Dedifferentiated amniotic fluid mesenchymal stem cell (primary cell): ENCODE measurements around the gene KNCN.

Experiments used
- DNase-seq: peaks from one replicate; pipeline ENCODE4 v3.0.0-alpha.2; 2016; ENCODE audit errors: extremely low spot score

Gene KNCN

GRCh38 chr1:46569116-46569515 is 17.7 kb upstream of the KNCN start:
- DNase-seq: no peak

GRCh38 chr1:46568461-46568891 is 17.0 kb upstream of the KNCN start:
- DNase-seq: no peak

- DNase-seq: no peak
Measured at GRCh38 chr1:46563341-46563740, 11.9 kb upstream of the KNCN start.

GRCh38 chr1:46562498-46562897 is 11.1 kb upstream of the KNCN start:
- no peak for DNase-seq

GRCh38 chr1:46558966-46559365 is 7.5 kb upstream of the KNCN start:
- DNase-seq: no peak

- no peak for DNase-seq
Measured at GRCh38 chr1:46558141-46558963, 6.9 kb upstream of the KNCN start.

- DNase-seq: no peak
Measured at GRCh38 chr1:46557403-46557802, 6.0 kb upstream of the KNCN start.

GRCh38 chr1:46556822-46557221 is 5.4 kb upstream of the KNCN start:
- DNase-seq: no peak

GRCh38 chr1:46555826-46556619 is 4.6 kb upstream of the KNCN start:
- DNase-seq: no peak

GRCh38 chr1:46554597-46555381 is 3.3 kb upstream of the KNCN start:
- DNase-seq: no peak

GRCh38 chr1:46554236-46554596 is 2.8 kb upstream of the KNCN start:
- DNase-seq: no peak

- DNase-seq: no peak
Measured at GRCh38 chr1:46553506-46553905, 2.1 kb upstream of the KNCN start.

- no peak for DNase-seq
Measured at GRCh38 chr1:46552357-46553237, 1.1 kb upstream of the KNCN start.

- no peak for DNase-seq
Measured at GRCh38 chr1:46550751-46551231, 656 bp downstream of the KNCN start.

- no peak for DNase-seq
Measured at GRCh38 chr1:46549697-46550681, 1.5 kb downstream of the KNCN start.

- DNase-seq: peak; percentile 71
Measured at GRCh38 chr1:46547481-46548383, 3.7 kb downstream of the KNCN start.

- DNase-seq: no peak
Measured at GRCh38 chr1:46546210-46546609, 5.2 kb downstream of the KNCN start.

- no peak for DNase-seq
Measured at GRCh38 chr1:46545784-46546183, 5.7 kb downstream of the KNCN start.
